Endometrium (tissue), 2 donors: Measurements from ENCODE around the gene SPSB4.

Source experiments
- FAIRE-seq: peaks from 2 replicates; lab custom pipeline; 2012; peaks lifted over from hg19 to GRCh38; lab: Jason Lieb, UNC
- donor health status: control.
- donor health status: control.

The SPSB4 gene

GRCh38 chr3:141076036-141076773 is 25.1 kb downstream of the SPSB4 start:
- no peak for FAIRE-seq

GRCh38 chr3:141076797-141077571 is 25.8 kb downstream of the SPSB4 start:
- no peak for FAIRE-seq

- no peak for FAIRE-seq
These were observed 26.5 kb downstream of the SPSB4 start for GRCh38 chr3:141077631-141078030.

GRCh38 chr3:141078200-141078599 is 27.1 kb downstream of the SPSB4 start:
- FAIRE-seq = no peak

GRCh38 chr3:141080431-141080830 is 29.3 kb downstream of the SPSB4 start:
- no peak for FAIRE-seq

GRCh38 chr3:141081141-141081795 is 30.1 kb downstream of the SPSB4 start:
- FAIRE-seq = no peak

- FAIRE-seq = no peak
These were observed 30.9 kb downstream of the SPSB4 start for GRCh38 chr3:141082064-141082463.

- FAIRE-seq = no peak
These were observed 32.1 kb downstream of the SPSB4 start for GRCh38 chr3:141083226-141083625.

- FAIRE-seq = no peak
These were observed 32.9 kb downstream of the SPSB4 start for GRCh38 chr3:141083836-141084649.

GRCh38 chr3:141085343-141086070 is 34.4 kb downstream of the SPSB4 start:
- FAIRE-seq = no peak

- no peak for FAIRE-seq
These were observed 35.0 kb downstream of the SPSB4 start for GRCh38 chr3:141086188-141086587.

GRCh38 chr3:141087076-141087777 is 36.1 kb downstream of the SPSB4 start:
- no peak for FAIRE-seq

- no peak for FAIRE-seq
These were observed 36.6 kb downstream of the SPSB4 start for GRCh38 chr3:141087778-141088130.

- FAIRE-seq = no peak
These were observed 38.4 kb downstream of the SPSB4 start for GRCh38 chr3:141089339-141090152.

- no peak for FAIRE-seq
These were observed 40.3 kb downstream of the SPSB4 start for GRCh38 chr3:141091426-141091825.

- FAIRE-seq = no peak
These were observed 41.5 kb downstream of the SPSB4 start for GRCh38 chr3:141092663-141093062.

GRCh38 chr3:141093397-141093796 is 42.2 kb downstream of the SPSB4 start:
- FAIRE-seq = no peak

- FAIRE-seq = no peak
These were observed 43.0 kb downstream of the SPSB4 start for GRCh38 chr3:141093971-141094684.

- no peak for FAIRE-seq
These were observed 43.8 kb downstream of the SPSB4 start for GRCh38 chr3:141094790-141095545.
